T47D (cell line): Measurements from ENCODE around the gene IDE.
A peak's percentile ranks its signal among the peaks of the same experiment; 100 is the strongest.
"Not testable (repeated sequence)": the region's sequence is repeated elsewhere in the genome, so short reads cannot be mapped to it uniquely, and the experiment has no call there.

Experiments used
- DNase-seq, 2 experiments: peaks; one replicate each; pipeline versions ENCODE4 v3.0.0 to v3.0.0-alpha.2; 2011 to 2012; ENCODE audit warnings: low read depth in 1 of 2, low spot score in 1 of 2
- JUND ChIP-seq: IDR thresholded peaks from 2 replicates; pipeline ENCODE4 v1.6.1; 2012; ENCODE audit warnings: low read depth
- in situ Hi-C: cut with HindIII; loops from 2 replicates; pipeline ENCODE4 v1.10.0; 2016; ENCODE audit warnings: low sequenced_read_pairs, low pct_unique_long_range_greater_than_20kb

IDE gene

DNA sequence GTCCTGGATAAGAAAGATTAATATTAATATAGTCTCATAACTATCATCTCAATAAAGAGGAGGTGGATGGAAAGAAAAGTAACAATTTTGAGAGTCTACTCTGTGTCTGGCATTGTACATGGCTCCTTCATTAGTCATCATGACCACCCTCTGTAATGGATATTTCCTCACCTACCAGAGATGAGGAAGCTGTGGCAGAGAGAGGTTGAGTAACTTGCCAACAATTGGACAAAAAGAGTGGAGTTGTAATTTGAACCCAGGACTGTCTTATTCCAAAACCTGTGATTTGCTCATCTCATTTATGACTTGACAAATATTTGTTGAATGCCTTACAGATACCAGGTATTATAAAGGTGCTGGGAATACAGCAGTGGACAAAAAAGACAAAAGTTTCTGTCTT lies 2.1 kb upstream of the IDE start:
- in situ Hi-C loops, result no loop called here
- DNase-seq, result no peak
- TF ChIP-seq JUND, result no peak

DNA sequence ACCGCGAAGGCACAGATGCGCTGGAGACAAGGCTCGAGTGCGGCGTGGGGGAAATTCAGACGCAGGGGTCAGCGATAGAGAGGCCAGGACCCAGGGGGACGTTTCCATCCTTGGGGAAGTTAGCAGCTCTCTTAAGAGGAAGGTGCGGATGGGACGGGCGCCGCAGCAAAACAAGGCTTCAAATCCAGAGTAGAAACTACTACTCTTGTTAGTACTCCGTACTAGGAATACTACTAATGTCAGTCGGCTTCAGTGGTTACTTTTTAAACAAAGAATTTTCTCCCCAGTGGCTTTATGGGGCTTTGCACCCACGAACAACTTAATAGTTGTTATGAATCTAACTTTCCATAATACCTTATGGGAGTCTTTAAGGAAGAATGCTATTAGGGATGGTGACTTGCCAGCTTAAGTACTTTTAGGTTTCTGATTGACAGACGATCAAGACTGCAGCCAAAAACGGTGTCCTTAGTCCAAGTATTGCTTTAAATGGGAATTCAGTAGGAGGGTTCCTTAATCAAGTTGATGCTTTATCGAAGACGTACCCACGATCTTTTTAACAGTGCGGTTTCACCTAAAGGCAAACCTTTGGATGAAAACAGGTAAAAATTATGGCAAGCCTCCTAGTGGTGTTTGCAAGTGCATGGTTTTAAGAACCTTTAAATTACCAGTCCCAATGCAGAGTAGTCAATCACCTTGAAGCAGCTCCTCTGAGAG lies 812 bp upstream of the IDE start:
- in situ Hi-C loops, result no loop called here
- peak; percentile 49 to 64 for DNase-seq
- TF ChIP-seq JUND, result no peak

DNA sequence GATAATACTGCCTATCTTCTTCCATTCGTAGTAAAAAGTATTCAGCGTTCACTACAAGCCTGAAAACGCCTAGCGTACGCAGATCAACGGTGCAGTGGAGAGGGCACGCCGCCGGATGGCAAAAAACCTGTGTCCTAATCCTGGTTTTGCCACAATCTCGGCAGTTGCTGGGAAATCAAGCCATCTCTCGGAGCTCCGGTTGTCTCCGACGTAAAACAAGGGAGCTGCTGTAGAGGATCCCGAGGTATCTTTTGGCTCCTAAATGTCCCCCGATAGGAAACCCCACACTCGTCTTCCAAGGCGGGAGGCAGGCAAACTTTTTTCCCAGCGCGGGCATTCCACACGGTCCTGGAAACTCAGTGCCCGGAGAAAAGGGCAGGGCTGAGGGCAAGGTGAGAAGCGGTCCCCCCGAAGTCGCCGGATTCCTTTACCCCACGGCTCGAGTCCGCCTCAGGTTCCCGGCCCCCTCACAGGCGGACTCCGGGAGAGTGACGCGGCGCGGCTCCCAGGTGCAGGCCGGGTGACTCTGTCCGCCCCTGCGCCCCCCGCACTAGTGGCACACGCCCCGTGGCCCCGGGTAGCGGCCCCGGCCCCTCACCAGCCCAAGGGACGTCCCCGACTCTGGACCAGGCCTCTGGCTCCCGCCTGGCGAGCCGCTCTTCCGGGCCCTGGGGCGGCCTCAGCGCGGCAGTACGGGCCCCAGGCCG lies 649 bp downstream of the IDE start:
- in situ Hi-C loops, result no loop called here
- peak; percentile 45 to 54 for DNase-seq
- no peak for TF ChIP-seq JUND

DNA sequence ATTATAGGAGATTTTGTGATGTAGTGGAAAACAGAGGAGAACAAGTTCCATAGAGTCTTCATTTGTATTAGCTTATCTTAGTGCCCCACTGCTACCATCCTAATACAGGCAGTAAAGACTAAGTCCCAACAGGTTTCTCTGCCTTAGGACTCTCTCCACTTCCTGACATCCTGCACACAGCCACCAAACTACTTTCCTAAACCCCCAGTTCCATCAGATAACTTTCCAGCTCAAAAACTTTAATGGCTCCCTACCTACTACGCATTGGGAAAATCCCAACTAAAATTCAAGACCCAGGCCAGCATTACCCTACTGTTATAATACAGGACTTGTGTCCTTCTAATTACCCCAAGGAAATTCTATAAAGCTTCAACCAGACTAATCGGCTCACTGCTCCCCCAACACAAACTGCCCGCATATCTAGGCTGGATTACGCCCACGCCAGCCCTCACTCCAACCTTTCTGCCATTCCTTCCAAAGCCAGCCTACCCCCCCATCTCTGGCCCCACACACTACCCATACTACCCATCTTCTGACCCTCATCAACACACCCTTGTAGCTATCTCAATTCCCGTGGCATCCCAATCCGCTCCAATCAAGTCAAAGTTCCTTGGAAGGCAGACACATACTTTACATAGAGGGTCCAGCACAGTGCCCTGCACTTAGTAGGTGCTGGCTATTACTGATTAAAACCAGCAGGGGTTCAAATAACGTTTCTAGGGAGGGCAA lies 1.4 kb downstream of the IDE start:
- in situ Hi-C loops, result no loop called here
- DNase-seq, result no peak
- no peak for TF ChIP-seq JUND

DNA sequence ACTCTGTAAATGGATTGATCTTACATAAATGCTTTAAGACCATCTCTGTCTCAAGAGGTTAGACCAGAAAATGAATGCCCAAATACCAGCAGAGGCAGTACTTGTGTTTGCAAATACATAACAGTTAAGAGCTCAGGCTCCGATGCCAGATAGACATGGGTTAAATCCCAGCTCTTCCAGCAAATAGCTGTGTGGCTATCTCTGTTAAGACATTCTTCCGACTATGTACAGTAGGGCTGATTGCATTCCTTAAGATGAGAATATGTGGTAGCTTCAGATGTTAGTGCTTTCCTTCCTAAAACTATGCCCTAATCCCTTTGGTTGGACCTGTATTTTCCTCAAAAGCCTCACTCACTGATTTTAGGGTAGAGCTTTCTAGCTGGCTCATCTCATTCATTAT lies 2.2 kb downstream of the IDE start:
- no peak for DNase-seq
- in situ Hi-C loops, result no loop called here
- no peak for TF ChIP-seq JUND

DNA sequence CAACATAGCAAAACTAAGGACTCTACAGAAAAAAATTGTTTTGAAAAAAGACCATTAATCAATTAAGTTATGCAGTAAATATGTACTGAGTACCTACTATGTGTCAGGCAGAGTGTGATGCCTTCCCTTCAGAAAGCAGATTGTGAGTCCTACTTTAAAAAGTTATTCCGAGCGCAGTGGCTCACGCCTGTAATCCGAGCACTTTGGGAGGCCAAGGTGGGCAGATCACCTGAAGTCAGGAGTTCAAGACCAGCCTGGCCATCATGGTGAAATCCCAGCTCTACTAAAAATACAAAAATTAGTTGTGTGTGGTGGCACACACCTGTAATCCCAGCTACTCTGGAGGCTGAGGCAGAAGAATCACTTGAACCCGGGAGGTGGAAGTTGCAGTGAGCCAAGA lies 4.2 kb downstream of the IDE start:
- DNase-seq, in situ Hi-C loops: not testable (repeated sequence)

DNA sequence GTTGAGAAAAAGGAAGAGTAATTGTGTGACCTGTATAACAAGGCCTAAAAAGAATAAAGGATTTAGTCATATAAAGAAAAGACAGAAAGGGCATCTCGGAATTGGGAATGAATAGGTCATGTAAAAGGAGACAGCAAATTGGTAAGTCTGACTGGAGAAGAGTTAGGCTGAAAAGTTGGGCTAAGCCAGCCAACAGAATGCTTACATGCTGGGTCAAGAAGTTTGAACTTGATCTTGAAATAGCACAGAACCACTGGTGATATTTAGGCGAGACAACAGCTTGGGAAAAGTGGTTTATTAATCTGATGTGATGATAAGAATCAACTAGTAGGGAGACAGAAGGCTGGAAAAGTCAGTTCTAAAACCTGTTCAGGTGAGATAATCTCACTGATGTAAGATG lies 4.8 kb downstream of the IDE start:
- no peak for TF ChIP-seq JUND
- in situ Hi-C loops, result no loop called here
- DNase-seq, result no peak

DNA sequence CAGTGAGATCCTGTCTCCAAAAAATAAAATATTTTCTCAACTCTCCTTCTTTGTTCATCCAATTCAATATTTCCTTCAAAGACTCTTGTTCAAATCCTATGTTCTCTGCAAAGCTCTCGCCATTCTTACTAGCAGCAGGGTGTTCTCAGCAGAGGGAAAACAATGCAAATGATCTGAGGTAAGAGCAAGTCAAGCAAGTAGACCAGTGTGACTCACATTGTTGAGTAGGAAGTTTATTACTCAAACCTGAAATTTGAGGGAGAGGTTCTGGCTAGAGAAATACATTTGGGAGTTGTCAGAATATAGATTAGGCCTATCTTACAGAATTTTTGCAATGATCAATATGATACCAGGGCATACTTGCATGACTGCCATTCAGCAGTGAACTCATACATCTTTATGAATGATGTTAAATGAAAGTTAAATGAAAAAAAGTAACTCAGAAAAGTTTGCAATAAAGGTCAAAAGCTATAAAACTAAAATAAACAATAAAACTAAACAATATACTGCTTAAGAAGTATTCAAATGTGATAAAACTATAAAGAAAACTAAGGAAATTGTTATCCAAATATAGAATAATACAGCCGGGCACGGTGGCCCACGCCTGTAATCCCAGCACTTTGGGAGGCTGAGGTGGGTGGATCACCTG lies 5.8 kb downstream of the IDE start:
- DNase-seq, result no peak
- in situ Hi-C loops, result no loop called here
- no peak for TF ChIP-seq JUND

DNA sequence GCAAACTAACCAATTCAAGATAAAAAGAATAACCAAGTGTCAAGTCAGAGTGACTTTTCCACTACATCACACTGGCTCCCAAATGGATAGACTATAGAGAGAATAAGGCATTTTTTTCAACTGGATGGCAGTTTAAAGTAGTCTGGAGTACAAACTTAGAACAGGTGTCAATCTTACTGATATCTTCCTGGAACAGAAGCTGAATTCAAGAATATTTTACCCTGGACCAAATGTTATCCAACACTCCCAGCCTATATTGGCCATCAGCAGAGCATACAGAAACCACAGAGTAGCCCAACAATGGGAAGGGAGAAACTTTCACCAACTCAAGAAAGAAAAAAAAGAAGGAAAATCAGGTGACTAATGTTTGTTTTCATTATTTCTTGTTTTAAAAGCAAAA lies 11.5 kb downstream of the IDE start:
- no peak for DNase-seq
- no peak for TF ChIP-seq JUND
- in situ Hi-C loops, result no loop called here

DNA sequence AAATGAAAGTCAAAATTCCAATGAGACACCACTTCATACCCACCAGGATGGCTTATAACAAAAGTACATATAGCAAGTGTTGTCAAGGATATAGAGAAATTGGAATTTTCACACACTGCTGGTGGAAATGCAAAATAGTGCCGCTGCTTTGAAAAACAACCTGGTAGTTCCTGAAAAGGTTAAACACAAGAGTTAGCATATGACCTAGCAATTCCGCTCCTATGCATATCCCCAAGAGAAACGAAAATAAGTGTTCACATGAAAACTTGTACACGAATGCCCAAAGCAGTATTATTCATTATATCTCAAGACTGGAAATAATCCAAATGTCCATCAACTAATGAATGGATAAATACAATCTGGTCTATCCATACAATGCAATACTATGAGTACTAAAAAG lies 14.8 kb downstream of the IDE start:
- DNase-seq, result no peak
- in situ Hi-C loops, result no loop called here
- TF ChIP-seq JUND, result no peak

DNA sequence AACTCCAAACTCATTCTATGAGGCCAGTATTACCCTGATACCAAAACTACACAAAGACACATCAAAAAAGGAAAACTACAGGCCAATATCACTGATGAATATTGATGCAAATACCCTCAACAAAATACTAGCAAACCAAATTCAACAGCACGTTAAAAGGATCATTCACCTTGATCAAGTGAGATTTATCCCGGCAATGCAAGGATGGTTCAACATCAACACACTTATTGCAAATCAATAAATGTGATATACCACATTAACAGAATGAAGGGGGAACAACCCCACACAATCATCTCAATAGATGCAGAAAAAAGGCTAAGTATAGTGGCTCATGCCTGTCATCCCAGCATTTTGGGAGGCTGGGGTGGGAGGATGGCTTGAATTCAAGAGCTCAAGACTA lies 19.9 kb downstream of the IDE start:
- no peak for TF ChIP-seq JUND
- DNase-seq, result no peak
- in situ Hi-C loops, result no loop called here

DNA sequence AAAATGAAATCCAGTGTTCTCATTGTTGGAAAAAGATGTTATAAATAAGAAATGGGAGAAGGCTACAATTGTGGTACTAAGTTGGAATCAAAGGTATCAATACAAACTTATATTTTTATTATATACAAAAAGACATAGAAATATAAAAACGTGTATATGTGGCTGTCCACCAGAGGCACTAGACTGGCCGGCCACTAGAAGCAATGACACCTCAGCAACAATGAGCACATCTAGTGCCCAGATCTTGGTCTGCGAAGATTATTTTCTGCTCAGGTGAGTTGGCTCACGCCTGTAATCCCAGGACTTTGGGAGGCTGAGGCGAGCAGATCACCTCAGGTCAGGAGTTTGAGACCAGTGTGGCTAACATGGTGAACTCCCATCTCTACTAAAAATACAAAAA lies 21.6 kb downstream of the IDE start:
- no peak for DNase-seq
- in situ Hi-C loops, result no loop called here
- no peak for TF ChIP-seq JUND

DNA sequence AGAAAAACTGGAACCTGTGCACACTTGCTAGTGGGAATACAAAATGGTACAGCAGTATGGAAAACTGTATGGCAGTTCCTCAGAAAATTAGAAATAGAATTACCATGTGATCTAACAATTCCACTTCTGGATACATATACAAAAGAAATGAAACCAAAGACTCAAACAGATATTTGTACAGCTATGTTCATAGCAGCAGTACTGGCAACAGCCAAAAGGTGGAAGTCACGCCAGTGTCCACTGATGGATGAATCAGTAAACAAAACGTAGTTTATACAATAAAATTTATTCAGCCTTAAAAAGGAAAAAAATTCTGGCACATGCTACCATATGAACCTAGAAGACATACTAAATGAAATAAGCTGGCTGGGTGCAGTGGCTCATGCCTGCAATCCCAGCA lies 23.0 kb downstream of the IDE start:
- no peak for DNase-seq
- TF ChIP-seq JUND, result no peak
- in situ Hi-C loops, result no loop called here
